HG03175 (cell line): ENCODE data around the gene COL1A2.

Experiments
- ATAC-seq: cut with Tn5 transposase; IDR thresholded peaks from one replicate; pipeline ENCODE4 v1.9.1; 2021; ENCODE audit warnings: mild to moderate bottlenecking, moderate library complexity; ENCODE audit not compliant: unreplicated experiment

Gene COL1A2

GRCh38 chr7:94382132-94382531, 12.6 kb upstream of the COL1A2 start:
- no peak for ATAC-seq

GRCh38 chr7:94382746-94383145, 11.9 kb upstream of the COL1A2 start:
- ATAC-seq: no peak

GRCh38 chr7:94384315-94384714, 10.4 kb upstream of the COL1A2 start:
- ATAC-seq: no peak

- ATAC-seq: no peak
Measured at GRCh38 chr7:94386416-94386815, 8.3 kb upstream of the COL1A2 start.

GRCh38 chr7:94388540-94388939, 6.2 kb upstream of the COL1A2 start:
- ATAC-seq: no peak

GRCh38 chr7:94389381-94389780, 5.3 kb upstream of the COL1A2 start:
- no peak for ATAC-seq

- ATAC-seq: no peak
Measured at GRCh38 chr7:94391726-94392392, 2.8 kb upstream of the COL1A2 start.

- no peak for ATAC-seq
Measured at GRCh38 chr7:94392393-94392786, 2.3 kb upstream of the COL1A2 start.

- no peak for ATAC-seq
Measured at GRCh38 chr7:94393246-94394108, 1.2 kb upstream of the COL1A2 start.

GRCh38 chr7:94394109-94394436, 622 bp upstream of the COL1A2 start:
- ATAC-seq: no peak

- ATAC-seq: peak; percentile 91
Measured at GRCh38 chr7:94395141-94396036, 694 bp downstream of the COL1A2 start.

GRCh38 chr7:94396037-94396431, 1.3 kb downstream of the COL1A2 start:
- ATAC-seq: no peak

GRCh38 chr7:94396596-94396995, 1.9 kb downstream of the COL1A2 start:
- no peak for ATAC-seq

- ATAC-seq: no peak
Measured at GRCh38 chr7:94397722-94398121, 3.0 kb downstream of the COL1A2 start.

GRCh38 chr7:94398841-94399240, 4.1 kb downstream of the COL1A2 start:
- ATAC-seq: no peak

- ATAC-seq: no peak
Measured at GRCh38 chr7:94400022-94400421, 5.3 kb downstream of the COL1A2 start.

GRCh38 chr7:94400643-94401427, 6.1 kb downstream of the COL1A2 start:
- ATAC-seq: no peak

GRCh38 chr7:94401428-94401814, 6.7 kb downstream of the COL1A2 start:
- no peak for ATAC-seq

GRCh38 chr7:94403546-94403945, 8.9 kb downstream of the COL1A2 start:
- ATAC-seq: no peak

- no peak for ATAC-seq
Measured at GRCh38 chr7:94405506-94405905, 10.8 kb downstream of the COL1A2 start.

GRCh38 chr7:94406696-94407095, 12.0 kb downstream of the COL1A2 start:
- ATAC-seq: no peak
